ENCODE data around the gene LYVE1.

GRCh38 chr11:10551290-10551592 is 17.2 kb downstream of the LYVE1 start:
- TF ChIP-seq CTCF (IDR thresholded peaks at IDR 0.05) (no peak), POLR2A (IDR thresholded peaks at IDR 0.05) (no peak)

All from adrenal gland (tissue), 5 donors.